ENCODE results near the gene UGGT2.

- TF ChIP-seq CTCF (IDR thresholded peaks at IDR 0.05) (no peak), POLR2A (IDR thresholded peaks at IDR 0.05) (no peak)
Measured at GRCh38 chr13:96090240-96091101, 37.3 kb upstream of the UGGT2 start.

Measured in Peyer's patch (tissue), 4 donors.